HepG2 (cell line): ENCODE results near the gene PLIN5. TPM values are rescaled to one million over a fixed set of nuclear protein-coding genes. Genes with fewer than 3 reads are reported as not detected.

Source experiments
- ARNTL ChIP-seq: sonication (generic); formaldehyde crosslinking; IDR thresholded peaks from 2 replicates; pipeline ENCODE4 v1.4.0; 2020; ENCODE audit warnings: mild to moderate bottlenecking, missing genetic modification reagents
- CBX1 ChIP-seq: IDR thresholded peaks from one replicate; pipeline ENCODE4 v1.6.1; 2016; ENCODE audit warnings: antibody characterized with exemption, low read depth
- ELF4 ChIP-seq: sonication (generic); formaldehyde crosslinking; IDR thresholded peaks from 2 replicates; pipeline ENCODE4 v1.5.0; 2020; ENCODE audit warnings: missing genetic modification reagents, mild to moderate bottlenecking, moderate library complexity, borderline replicate concordance
- GMEB2 ChIP-seq: IDR thresholded peaks from 2 replicates; pipeline ENCODE4 v1.6.1; 2016; ENCODE audit warnings: missing biosample characterization, missing genetic modification reagents, low read depth
- HMG20A ChIP-seq: IDR thresholded peaks from 2 replicates; pipeline ENCODE4 v1.6.1; 2016; ENCODE audit warnings: borderline replicate concordance
- NR1H2 ChIP-seq: sonication (generic); formaldehyde crosslinking; IDR thresholded peaks from 2 replicates; pipeline ENCODE4 v1.8.1; 2022; ENCODE audit warnings: low read depth, missing genetic modification reagents, borderline replicate concordance
- POGK ChIP-seq: sonication (generic); formaldehyde crosslinking; conservative IDR thresholded peaks from 2 replicates; pipeline ENCODE4 v1.8.0; 2022; ENCODE audit warnings: mild to moderate bottlenecking, moderate library complexity, missing genetic modification reagents
- SYNCRIP ChIP-seq: fragments of 200-400 bp; formaldehyde crosslinking; IDR thresholded peaks from 2 replicates; pipeline ENCODE4 v1.6.1; 2018; ENCODE audit warnings: mild to moderate bottlenecking, low read depth, low read length; ENCODE audit not compliant: insufficient read depth
- ZC3H13 ChIP-seq: sonication (generic); formaldehyde crosslinking; IDR thresholded peaks from 2 replicates; pipeline ENCODE4 v1.8.1; 2023; ENCODE audit warnings: mild to moderate bottlenecking, missing genetic modification reagents, moderate library complexity
- ZNF383 ChIP-seq: sonication (generic); formaldehyde crosslinking; IDR thresholded peaks from 2 replicates; pipeline ENCODE4 v1.4.0; 2020; ENCODE audit warnings: missing genetic modification reagents, mild to moderate bottlenecking, borderline replicate concordance
- ZNF430 ChIP-seq: sonication (generic); formaldehyde crosslinking; IDR thresholded peaks from 2 replicates; pipeline ENCODE4 v1.9.0; 2021; ENCODE audit warnings: mild to moderate bottlenecking, missing genetic modification reagents
- ZNF564 ChIP-seq: sonication (generic); formaldehyde crosslinking; IDR thresholded peaks from 2 replicates; pipeline ENCODE4 v1.8.1; 2023; ENCODE audit warnings: mild to moderate bottlenecking, missing genetic modification reagents
- ZNF570 ChIP-seq: sonication (generic); formaldehyde crosslinking; IDR thresholded peaks from 2 replicates; pipeline ENCODE4 v1.4.0; 2020; ENCODE audit warnings: mild to moderate bottlenecking, missing genetic modification reagents, borderline replicate concordance
- ZNF644 ChIP-seq: IDR thresholded peaks from 2 replicates; pipeline ENCODE4 v1.6.1; 2016; ENCODE audit warnings: low read depth
- ZNF75D ChIP-seq: sonication (generic); formaldehyde crosslinking; IDR thresholded peaks from 2 replicates; pipeline ENCODE4 v1.8.1; 2023; ENCODE audit warnings: missing genetic modification reagents, mild to moderate bottlenecking, borderline replicate concordance
- ZNF816 ChIP-seq: sonication (generic); formaldehyde crosslinking; IDR thresholded peaks from 2 replicates; pipeline ENCODE4 v1.8.0; 2022; ENCODE audit warnings: missing genetic modification reagents, mild to moderate bottlenecking, borderline replicate concordance
- polyA plus RNA-seq, 8 experiments: library from polyadenylated mRNA; depleted of rRNA in 3 of 8; stranded (reverse) in 7 of 8; unstranded in 1 of 8; fragments of >200 nt; fragmentation: Illumina TruSeq in 4 of 8; extraction: Trizol in 4 of 8; gene quantifications; 2 replicates each; pipeline versions ENCODE4 v1.2.1 to v1.2.3, GENCODE V29; 2011 to 2016; ENCODE audit warnings: low read depth in 4 of 8, missing spikeins in 1 of 8, mixed read lengths in 1 of 8; ENCODE audit not compliant: insufficient read depth in 1 of 8
- total RNA-seq, 5 experiments: library from RNA; depleted of rRNA; stranded (reverse); fragments of >200 nt; fragmentation: Illumina TruSeq; extraction: Trizol; gene quantifications; 2 replicates each; pipeline ENCODE4 v1.2.3, GENCODE V29; 2016; ENCODE audit warnings: low read depth in 1 of 5
- TF ChIP-seq, protein P1 (sequence below): sonication (generic); formaldehyde crosslinking; IDR thresholded peaks from 2 replicates; pipeline ENCODE4 v1.8.0; 2022; ENCODE audit warnings: missing genetic modification reagents, mild to moderate bottlenecking, borderline replicate concordance
- TF ChIP-seq, protein P2 (sequence below): sonication (generic); formaldehyde crosslinking; IDR thresholded peaks from 2 replicates; pipeline ENCODE4 v1.5.0; 2020; ENCODE audit warnings: mild to moderate bottlenecking, missing genetic modification reagents
- TF ChIP-seq, protein P3 (sequence below): sonication (generic); formaldehyde crosslinking; IDR thresholded peaks from 2 replicates; pipeline ENCODE4 v1.8.0; 2022; ENCODE audit warnings: missing genetic modification reagents, mild to moderate bottlenecking, moderate library complexity, borderline replicate concordance

PLIN5 gene
- total and polyA plus RNA-seq, 2 of the 13 experiments (the other 11 are each of a cell fraction or from before 2014, with no cell fraction given) = 1.8 to 4.8 TPM

GRCh38 chr19:4531562-4532165, 3.4 kb downstream of the PLIN5 start (continued):
- TF ChIP-seq, protein P1, sequence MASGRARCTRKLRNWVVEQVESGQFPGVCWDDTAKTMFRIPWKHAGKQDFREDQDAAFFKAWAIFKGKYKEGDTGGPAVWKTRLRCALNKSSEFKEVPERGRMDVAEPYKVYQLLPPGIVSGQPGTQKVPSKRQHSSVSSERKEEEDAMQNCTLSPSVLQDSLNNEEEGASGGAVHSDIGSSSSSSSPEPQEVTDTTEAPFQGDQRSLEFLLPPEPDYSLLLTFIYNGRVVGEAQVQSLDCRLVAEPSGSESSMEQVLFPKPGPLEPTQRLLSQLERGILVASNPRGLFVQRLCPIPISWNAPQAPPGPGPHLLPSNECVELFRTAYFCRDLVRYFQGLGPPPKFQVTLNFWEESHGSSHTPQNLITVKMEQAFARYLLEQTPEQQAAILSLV (CRISPR knock-in tag) = peak; percentile 54
- no peak for TF ChIP-seq ZNF383
- peak; percentile 96 for TF ChIP-seq ZNF430 (CRISPR knock-in tag)
- TF ChIP-seq HMG20A (CRISPR knock-in tag) = peak; percentile 54
- TF ChIP-seq ZNF644 = peak; percentile 20; the same call in 1 of the 2 replicates
- TF ChIP-seq ZNF564 = 0 out of 2 replicates have a peak, but pooled peaks have one; percentile 74
- TF ChIP-seq SYNCRIP = no peak
- peak; percentile 97 for TF ChIP-seq ARNTL (CRISPR knock-in tag)
- no peak for TF ChIP-seq ZNF75D (CRISPR knock-in tag)
- 0 out of 2 replicates have a peak, but pooled peaks have one; percentile 42 for TF ChIP-seq ZNF816
- TF ChIP-seq ELF4 = no peak
- TF ChIP-seq, protein P2, sequence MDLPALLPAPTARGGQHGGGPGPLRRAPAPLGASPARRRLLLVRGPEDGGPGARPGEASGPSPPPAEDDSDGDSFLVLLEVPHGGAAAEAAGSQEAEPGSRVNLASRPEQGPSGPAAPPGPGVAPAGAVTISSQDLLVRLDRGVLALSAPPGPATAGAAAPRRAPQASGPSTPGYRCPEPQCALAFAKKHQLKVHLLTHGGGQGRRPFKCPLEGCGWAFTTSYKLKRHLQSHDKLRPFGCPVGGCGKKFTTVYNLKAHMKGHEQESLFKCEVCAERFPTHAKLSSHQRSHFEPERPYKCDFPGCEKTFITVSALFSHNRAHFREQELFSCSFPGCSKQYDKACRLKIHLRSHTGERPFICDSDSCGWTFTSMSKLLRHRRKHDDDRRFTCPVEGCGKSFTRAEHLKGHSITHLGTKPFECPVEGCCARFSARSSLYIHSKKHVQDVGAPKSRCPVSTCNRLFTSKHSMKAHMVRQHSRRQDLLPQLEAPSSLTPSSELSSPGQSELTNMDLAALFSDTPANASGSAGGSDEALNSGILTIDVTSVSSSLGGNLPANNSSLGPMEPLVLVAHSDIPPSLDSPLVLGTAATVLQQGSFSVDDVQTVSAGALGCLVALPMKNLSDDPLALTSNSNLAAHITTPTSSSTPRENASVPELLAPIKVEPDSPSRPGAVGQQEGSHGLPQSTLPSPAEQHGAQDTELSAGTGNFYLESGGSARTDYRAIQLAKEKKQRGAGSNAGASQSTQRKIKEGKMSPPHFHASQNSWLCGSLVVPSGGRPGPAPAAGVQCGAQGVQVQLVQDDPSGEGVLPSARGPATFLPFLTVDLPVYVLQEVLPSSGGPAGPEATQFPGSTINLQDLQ (CRISPR knock-in tag) = no peak
- peak; percentile 60; the same call in 1 of the 2 replicates for TF ChIP-seq POGK
- no peak for TF ChIP-seq ZNF570 (CRISPR knock-in tag)
- peak; percentile 75; the same call in 1 of the 2 replicates for TF ChIP-seq ZC3H13 (CRISPR knock-in tag)
- TF ChIP-seq CBX1 = no peak
- no peak for TF ChIP-seq GMEB2 (CRISPR knock-in tag)
- TF ChIP-seq, protein P3, sequence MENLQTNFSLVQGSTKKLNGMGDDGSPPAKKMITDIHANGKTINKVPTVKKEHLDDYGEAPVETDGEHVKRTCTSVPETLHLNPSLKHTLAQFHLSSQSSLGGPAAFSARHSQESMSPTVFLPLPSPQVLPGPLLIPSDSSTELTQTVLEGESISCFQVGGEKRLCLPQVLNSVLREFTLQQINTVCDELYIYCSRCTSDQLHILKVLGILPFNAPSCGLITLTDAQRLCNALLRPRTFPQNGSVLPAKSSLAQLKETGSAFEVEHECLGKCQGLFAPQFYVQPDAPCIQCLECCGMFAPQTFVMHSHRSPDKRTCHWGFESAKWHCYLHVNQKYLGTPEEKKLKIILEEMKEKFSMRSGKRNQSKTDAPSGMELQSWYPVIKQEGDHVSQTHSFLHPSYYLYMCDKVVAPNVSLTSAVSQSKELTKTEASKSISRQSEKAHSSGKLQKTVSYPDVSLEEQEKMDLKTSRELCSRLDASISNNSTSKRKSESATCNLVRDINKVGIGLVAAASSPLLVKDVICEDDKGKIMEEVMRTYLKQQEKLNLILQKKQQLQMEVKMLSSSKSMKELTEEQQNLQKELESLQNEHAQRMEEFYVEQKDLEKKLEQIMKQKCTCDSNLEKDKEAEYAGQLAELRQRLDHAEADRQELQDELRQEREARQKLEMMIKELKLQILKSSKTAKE (CRISPR knock-in tag) = no peak
- no peak for TF ChIP-seq NR1H2
